Measurements from ENCODE around the gene POLN.
A peak's percentile ranks its signal among the peaks of the same experiment; 100 is the strongest.

The POLN gene

GRCh38 chr4:2241410-2242353 lies at the start of gene POLN, which contains the start of gene HAUS3:
Gene POLN, minus strand, starts transcription at chr4:2242121. Its CDS starts 12,890 bp downstream, at chr4:2229231.
Gene HAUS3, minus strand, starts transcription at chr4:2242121. Its CDS starts 1,175 bp downstream, at chr4:2240946.
- DNase-seq: peak; percentile 99

DNA sequence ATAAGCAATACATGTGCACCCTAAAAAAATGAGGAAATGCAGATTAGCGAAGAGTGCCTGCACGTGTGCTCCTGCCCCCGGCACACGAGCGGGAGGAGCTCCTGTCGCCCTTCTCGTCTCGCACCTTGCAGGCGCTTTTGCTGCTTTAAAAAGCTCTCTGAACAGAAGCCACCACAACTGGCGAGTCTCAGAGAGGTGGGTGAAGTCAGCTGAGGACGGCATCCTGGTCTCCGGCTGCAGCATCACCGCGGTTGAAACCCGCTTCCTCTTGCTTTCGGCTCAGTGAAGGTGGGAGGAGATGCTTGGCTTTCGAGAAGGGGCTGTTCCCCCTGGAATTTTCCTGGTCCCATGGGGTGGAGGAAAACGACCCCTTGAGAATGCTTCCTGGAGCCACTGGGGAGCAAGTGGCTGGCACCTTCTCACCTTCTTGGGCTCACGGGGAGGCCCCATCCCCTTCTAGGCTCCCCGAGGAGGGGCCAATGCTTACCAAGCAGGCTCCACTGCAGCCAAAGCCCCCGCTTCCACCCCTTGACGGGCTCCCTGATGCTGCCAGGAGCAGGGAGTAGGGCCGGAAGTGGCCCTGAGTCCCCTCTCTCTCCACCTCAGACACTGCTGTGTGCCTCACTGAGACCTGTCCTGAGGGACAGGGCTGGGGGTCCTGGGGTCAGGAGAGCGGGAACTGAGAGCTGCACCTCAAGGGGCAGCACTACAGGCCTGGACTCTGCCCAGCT lies 49.2 kb upstream of the POLN start:
- DNase-seq: no peak

- DNase-seq: no peak
Measured at GRCh38 chr4:2290488-2290887, 48.6 kb upstream of the POLN start.

DNA sequence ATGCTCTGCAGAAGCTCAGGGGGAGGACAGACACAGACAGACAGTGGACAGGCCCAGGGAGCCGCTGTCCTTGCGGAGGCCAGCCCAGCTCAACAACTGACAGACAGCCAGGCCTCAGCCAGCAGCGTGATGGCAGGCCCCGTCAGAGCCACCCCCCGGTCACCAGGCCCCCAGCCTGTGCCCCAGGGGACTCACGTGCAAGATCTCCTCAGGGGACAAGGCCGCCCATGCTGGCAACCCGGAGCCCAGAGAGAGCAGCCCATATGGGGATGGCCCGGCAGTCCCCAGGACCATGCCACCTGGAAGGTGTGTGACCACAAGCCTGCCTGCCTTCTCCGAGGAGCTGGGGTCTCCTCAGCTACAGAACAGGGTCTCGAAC lies 48.0 kb upstream of the POLN start:
- no peak for DNase-seq

DNA sequence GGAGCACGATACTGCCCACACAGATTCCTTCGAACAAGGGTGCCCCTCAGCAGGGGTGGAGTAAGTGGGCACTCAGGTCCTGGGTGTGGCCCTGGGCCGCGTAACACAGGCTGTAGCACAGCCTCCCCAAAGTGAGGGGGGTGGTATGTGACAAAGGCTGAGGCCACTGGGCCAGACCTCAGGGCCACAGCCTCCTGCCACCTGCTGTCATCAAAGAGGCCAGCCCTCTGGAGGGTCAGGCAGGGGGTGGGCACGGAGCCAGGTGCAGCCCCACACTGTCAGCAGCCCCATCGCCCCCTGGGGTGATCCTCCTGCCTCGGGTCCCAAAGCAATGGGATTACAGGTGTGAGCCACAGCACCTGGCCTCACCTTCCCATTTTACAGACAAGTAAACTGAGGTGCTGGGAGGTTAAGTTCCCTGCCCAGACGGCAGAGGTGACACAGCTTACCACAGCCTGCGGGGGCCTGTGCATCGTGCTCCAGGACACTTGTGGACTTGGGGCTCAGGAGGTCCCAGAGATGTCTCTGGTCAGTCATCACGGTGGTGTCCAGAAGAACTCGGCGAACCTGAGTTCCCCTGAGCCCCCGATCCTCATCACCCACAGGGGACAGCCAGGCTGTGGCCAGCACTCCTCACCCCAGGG lies 47.5 kb upstream of the POLN start:
- DNase-seq: no peak

DNA sequence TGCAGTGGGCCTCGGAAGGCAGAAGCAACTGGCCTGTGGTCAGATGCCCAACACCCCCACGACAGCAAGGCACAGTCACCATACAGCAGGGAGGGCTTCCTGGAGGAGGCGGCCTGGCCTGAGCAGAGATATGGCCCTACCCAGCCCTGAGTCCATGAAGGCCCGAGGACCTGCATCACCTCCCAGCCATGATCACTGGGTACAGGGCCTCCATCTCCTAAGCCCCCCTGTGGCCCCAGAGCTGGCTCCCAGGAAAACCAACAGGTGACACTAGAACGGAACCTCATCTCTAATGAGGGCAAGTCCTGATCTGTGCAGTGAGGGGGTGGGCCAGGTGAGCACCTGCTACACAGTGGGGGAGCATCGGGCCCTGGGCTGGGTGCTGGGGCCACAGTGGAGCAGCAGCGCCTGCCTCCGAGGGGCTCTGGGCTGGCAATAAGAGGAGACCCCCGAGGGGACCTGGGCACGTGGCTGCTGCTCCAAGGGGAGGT lies 46.2 kb upstream of the POLN start:
- no peak for DNase-seq

- no peak for DNase-seq
Measured at GRCh38 chr4:2287594-2287915, 45.6 kb upstream of the POLN start.

- no peak for DNase-seq
Measured at GRCh38 chr4:2286904-2287593, 45.1 kb upstream of the POLN start.

DNA sequence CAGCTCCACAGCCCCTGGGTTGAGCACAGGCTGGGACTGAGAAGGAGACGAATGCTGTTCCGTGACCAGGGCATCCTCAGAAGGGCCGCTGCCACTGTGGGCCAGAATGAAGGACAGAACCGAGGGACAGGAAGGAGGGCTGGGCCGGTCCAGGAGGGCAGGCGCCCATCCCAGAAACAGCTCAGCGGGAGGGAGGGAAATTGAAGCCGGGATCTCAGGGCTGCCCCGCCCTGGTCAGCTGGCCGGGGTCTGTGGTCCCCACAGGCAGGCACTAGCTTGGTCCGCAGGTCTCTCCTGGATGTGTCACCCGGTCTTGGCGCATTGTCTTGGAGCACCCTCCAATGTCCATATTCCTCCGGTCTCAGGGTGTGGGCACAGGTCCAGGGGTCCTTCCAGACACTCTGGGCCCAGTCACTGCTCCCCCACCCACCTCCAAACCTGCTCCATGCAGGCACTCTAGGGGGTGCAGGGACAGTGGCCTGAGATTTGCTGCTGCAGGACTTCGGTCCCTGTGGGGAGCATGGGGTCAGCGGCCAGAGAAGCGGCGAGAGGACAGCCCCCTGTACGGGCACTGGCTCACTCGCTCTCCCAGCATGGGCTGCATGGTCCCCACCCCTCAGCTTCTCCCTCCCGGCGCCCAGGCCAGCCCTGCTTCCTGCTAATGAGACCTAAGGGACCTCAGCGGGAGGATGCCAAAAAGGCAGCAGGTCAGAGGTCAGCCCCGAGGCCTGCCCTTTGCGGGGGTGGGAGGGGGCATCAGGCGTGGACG lies 43.9 kb upstream of the POLN start:
- DNase-seq: no peak

DNA sequence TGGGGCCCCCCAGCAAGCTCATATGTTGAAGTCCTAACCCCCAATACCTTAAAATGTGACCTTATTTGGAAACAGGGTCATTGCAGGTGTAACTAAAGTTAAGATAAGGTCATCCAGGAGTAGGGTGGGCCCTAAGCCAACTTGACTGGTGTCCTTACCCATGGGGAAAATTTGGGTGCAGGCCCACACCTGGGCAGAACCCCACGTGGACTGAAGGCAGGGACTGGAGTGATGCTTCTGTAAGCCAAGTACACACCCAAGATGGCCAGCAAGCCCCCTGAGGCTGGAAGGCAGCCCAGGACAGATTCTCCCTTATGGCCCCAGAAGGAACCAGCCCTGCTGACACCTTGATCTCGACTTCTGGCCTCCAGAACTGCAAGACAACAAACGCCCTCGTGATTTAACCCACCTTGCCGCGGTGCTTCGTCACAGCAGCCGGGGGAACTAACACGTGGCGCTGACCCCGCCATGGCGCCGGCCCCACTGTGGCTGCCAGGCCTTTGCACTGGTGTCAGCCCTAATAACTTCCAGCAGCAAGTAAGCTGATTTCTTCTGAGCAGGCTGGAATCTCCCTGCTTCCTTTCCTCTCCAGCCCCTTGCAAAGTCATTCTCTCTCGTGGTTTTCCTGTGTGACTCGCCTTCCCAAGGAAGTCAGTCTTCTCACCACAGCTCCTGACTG lies 43.2 kb upstream of the POLN start:
- DNase-seq: no peak

- DNase-seq: no peak
Measured at GRCh38 chr4:2284161-2284933, 42.4 kb upstream of the POLN start.

DNA sequence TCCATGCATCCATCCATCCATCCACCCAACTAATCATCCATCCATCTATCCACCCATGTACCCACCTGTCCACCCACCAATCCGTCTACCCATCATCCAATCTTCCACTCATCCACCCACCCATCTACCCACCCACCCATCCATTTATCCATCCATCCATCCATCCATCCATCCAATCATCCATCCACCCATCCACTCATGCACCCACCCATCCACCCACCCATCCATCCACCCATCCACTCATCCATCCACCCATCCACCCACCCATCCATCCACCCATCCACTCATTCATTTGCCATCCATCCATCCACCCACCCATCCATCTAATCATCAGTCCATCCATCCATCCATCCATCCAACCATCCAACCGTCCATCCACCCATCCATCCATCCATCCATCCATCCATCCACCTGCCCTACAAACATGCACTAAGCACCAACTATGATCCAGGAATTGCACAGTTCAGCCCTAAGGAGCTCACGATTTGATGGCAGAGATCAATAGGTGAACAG lies 41.3 kb upstream of the POLN start:
- DNase-seq: peak; percentile 1

DNA sequence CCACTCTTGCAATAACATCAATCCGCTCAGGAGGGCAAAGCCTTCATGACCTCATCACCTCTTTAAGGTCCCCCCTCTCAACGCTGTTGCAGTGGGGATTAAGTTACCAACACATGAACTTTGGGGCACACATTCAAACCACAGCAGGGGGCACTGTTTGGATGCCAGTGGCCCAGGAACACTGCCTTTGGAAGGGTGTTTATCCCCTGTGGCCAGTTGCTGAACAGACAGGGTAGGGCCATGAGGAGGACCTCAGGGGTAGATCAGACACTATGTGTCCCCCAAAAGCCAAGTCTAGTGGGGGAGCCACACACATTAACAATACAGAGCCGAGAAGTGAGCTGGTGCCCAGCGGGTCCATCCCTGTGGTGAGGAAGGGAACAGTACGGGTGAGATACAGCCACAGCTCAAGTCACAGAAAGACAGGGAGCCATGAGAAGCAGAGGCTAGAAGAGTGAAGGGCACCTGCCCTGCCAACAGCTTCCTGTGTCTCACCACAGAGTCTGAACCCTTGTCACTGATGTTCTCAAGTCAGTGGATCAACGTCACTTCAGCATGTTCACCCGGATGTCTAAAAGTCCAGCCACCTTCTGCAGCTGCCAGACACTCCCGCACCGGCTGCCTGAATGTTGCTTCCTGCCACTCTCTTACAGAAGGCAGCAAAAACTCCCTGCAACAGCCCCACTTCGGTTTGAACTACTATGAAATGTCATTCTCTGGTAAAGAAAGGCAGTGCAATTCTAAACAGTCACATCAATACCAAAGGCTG lies 39.8 kb upstream of the POLN start:
- DNase-seq: peak; percentile 10

DNA sequence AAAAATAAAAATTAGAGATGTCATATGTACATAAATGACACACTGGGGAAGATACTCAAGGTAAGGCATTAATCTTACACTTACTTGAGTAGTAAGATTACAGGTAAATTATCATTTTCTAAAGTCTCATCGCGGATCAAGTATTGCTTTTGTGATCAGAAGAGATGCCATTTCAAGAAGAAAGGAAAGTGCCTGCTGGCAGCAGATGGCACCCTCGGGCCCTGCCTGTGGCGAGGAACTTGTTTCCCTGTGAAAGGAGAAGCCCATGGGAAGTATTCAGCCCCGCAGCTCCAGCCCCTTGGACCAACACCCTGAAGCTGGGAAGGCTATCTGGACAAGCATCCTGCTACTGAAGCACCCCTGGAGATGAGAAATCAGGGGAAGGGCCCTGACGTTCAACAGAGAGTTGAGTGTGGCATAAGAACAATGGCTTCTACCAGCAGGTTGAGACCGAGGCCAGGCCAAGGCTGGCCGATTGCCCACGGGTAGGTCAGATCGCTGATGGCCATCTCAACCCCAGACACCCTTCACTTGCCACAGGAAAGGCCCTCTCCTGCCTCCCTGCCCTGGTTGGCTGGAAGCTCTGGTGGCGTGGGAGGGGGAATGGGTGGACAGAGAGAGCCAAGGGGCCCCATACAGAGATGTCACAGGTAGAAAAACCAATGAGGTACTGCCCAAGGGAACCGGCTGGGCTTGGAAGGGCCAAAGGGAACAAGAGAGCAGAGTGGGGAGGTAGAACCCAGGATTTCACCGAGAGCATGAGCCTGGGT lies 38.8 kb upstream of the POLN start:
- DNase-seq: peak; percentile 12

DNA sequence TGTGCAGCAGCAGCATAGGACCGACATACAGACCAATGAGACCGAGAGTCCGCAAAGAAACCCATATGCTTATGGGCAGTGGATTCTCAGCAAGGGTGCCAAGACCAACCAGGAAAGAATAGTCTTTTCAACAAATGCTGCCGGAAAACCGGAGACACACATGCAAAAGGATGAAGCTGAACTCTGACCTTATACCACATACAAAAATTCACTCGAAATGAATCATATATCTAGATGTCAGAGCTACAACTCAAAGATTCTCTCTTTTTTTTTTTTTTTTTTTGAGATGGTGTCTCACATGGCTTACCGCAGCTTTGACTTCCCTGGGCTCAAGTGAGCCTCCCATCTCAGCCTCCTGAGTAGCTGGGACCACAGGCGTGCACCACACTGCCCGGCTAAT lies 36.0 kb upstream of the POLN start:
- no peak for DNase-seq

GRCh38 chr4:2276581-2277325 lies 34.8 kb upstream of the POLN start:
- no peak for DNase-seq

- no peak for DNase-seq
Measured at GRCh38 chr4:2275546-2276251, 33.8 kb upstream of the POLN start.

All from left hindlimb (tissue), 1 donor.